Naive B cell (primary cell): ENCODE data around the gene THSD4. TPM values are rescaled to one million over a fixed set of nuclear protein-coding genes. Genes with fewer than 3 reads are reported as not detected.

Experiments
- ATAC-seq, 2 donors: fragments of 150-1000 bp; cut with Tn5 transposase; 2 replicates each; pipeline ENCODE4 v1.10.0; 2021; ENCODE audit warnings: low read depth in 2 of 2, mild to moderate bottlenecking in 2 of 2, moderate library complexity in 2 of 2
- DNase-seq: peaks from one replicate; pipeline ENCODE4 v3.0.0; 2022
- H3K27ac Mint-ChIP-seq, 6 donors: one replicate each; pipeline ENCODE4 v1.8.0; 2020 to 2022; ENCODE audit warnings: mild to moderate bottlenecking in 6 of 6, mixed read lengths in 6 of 6, moderate library complexity in 5 of 6, inconsistent platforms in 2 of 6
- H3K27me3 Mint-ChIP-seq, 3 donors: one replicate each; pipeline ENCODE4 v1.8.0; 2021 to 2022; ENCODE audit warnings: mixed read lengths in 3 of 3, mild to moderate bottlenecking in 1 of 3
- H3K36me3 Mint-ChIP-seq, 2 donors: one replicate each; pipeline ENCODE4 v1.8.0; 2020 to 2022; ENCODE audit warnings: mixed read lengths in 2 of 2, inconsistent platforms in 1 of 2, mild to moderate bottlenecking in 1 of 2
- H3K4me1 Mint-ChIP-seq, 3 donors: one replicate each; pipeline ENCODE4 v1.8.0; 2020 to 2022; ENCODE audit warnings: mixed read lengths in 3 of 3, inconsistent platforms in 1 of 3, mild to moderate bottlenecking in 1 of 3, moderate library complexity in 1 of 3
- H3K4me3 Mint-ChIP-seq, 8 donors: one replicate each; pipeline ENCODE4 v1.8.0; 2020 to 2022; ENCODE audit warnings: mild to moderate bottlenecking in 8 of 8, mixed read lengths in 8 of 8, moderate library complexity in 8 of 8, inconsistent platforms in 2 of 8
- H3K9me3 Mint-ChIP-seq, 7 donors: one replicate each; pipeline ENCODE4 v1.8.0; 2020 to 2022; ENCODE audit warnings: mixed read lengths in 7 of 7, mild to moderate bottlenecking in 5 of 7, inconsistent platforms in 2 of 7, moderate library complexity in 1 of 7
- polyA plus RNA-seq, 6 donors: library from polyadenylated mRNA; unstranded; fragments of 300-500 nt; fragmentation: Illumina TruSeq; gene quantifications; one replicate each; pipeline ENCODE4 v1.2.3, GENCODE V29; 2021; ENCODE audit warnings: low read depth in 6 of 6

Gene THSD4
- polyA plus RNA-seq, 6 donors from 2014 or later: not detected

GRCh38 chr15:71809346-71809745 is 694.1 kb downstream of the THSD4 start:
- H3K27me3 Mint-ChIP-seq: peaks cover 0 to 21% (median 0%) of the 10 kb centered on the region in 3 donors
- H3K27ac Mint-ChIP-seq: no peak overlapping the region
- ATAC-seq (no peak), DNase-seq (no peak)
- H3K36me3 Mint-ChIP-seq: no peaks in the 10 kb centered on the region
- H3K9me3 Mint-ChIP-seq: no peaks in the 10 kb centered on the region
- peaks cover 0 to 5% (median 0%) of the 10 kb centered on the region in 3 donors for H3K4me1 Mint-ChIP-seq
- H3K4me3 Mint-ChIP-seq: no peak overlapping the region

GRCh38 chr15:71810256-71811035 is 695.2 kb downstream of the THSD4 start, which contains the start of gene NR2E3:
Gene NR2E3, plus strand, starts transcription at chr15:71810554. Its CDS starts 190 bp downstream, at chr15:71810744.
- no peaks in the 10 kb centered on the region for H3K36me3 Mint-ChIP-seq
- no peak within 1 kb of the TSS for H3K27ac Mint-ChIP-seq
- DNase-seq (no peak), ATAC-seq (no peak)
- H3K9me3 Mint-ChIP-seq: no peaks in the 10 kb centered on the region
- peaks cover 0 to 20% (median 0%) of the 10 kb centered on the region in 3 donors for H3K27me3 Mint-ChIP-seq
- H3K4me1 Mint-ChIP-seq: no peaks in the 10 kb centered on the region
- H3K4me3 Mint-ChIP-seq: no peak within 1 kb of the TSS

- Mint-ChIP-seq H3K9me3 (no peaks in the 10 kb centered on the region), H3K4me3 (no peak overlapping the region), H3K36me3 (no peaks in the 10 kb centered on the region), H3K27ac (no peak overlapping the region), H3K4me1 (no peaks in the 10 kb centered on the region), H3K27me3 (peaks cover 0 to 13% (median 0%) of the 10 kb centered on the region in 3 donors)
- DNase-seq (no peak), ATAC-seq (no peak)
Measured at GRCh38 chr15:71811036-71811736, 695.9 kb downstream of the THSD4 start.

- H3K27ac Mint-ChIP-seq: no peak overlapping the region
- no peak for DNase-seq
- H3K27me3 Mint-ChIP-seq: peaks cover 0 to 13% (median 0%) of the 10 kb centered on the region in 3 donors
- no peaks in the 10 kb centered on the region for H3K36me3 Mint-ChIP-seq
- no peaks in the 10 kb centered on the region for H3K4me1 Mint-ChIP-seq
- no peak overlapping the region for H3K4me3 Mint-ChIP-seq
- no peak for ATAC-seq
- no peaks in the 10 kb centered on the region for H3K9me3 Mint-ChIP-seq
Measured at GRCh38 chr15:71811752-71812735, 696.8 kb downstream of the THSD4 start.

GRCh38 chr15:71812966-71813722 is 697.9 kb downstream of the THSD4 start:
- H3K4me3 Mint-ChIP-seq: no peak overlapping the region
- H3K9me3 Mint-ChIP-seq: peaks cover 0 to 8% (median 0%) of the 10 kb centered on the region in 7 donors
- no peaks in the 10 kb centered on the region for H3K36me3 Mint-ChIP-seq
- H3K27ac Mint-ChIP-seq: no peak overlapping the region
- DNase-seq (no peak), ATAC-seq (no peak)
- no peaks in the 10 kb centered on the region for H3K4me1 Mint-ChIP-seq
- H3K27me3 Mint-ChIP-seq: peaks cover 0 to 6% (median 0%) of the 10 kb centered on the region in 3 donors

- H3K4me3 Mint-ChIP-seq: no peak overlapping the region
- no peaks in the 10 kb centered on the region for H3K27me3 Mint-ChIP-seq
- H3K27ac Mint-ChIP-seq: peak overlapping the region in 1 of 6 donors; percentile 58
- H3K4me1 Mint-ChIP-seq: no peaks in the 10 kb centered on the region
- DNase-seq: no peak
- H3K36me3 Mint-ChIP-seq: no peaks in the 10 kb centered on the region
- ATAC-seq: no peak
- peaks cover 0 to 14% (median 0%) of the 10 kb centered on the region in 7 donors for H3K9me3 Mint-ChIP-seq
Measured at GRCh38 chr15:71813723-71814470, 698.6 kb downstream of the THSD4 start.

- H3K4me1 Mint-ChIP-seq: no peaks in the 10 kb centered on the region
- H3K9me3 Mint-ChIP-seq: peaks cover 0 to 23% (median 8%) of the 10 kb centered on the region in 7 donors
- ATAC-seq: no peak
- H3K36me3 Mint-ChIP-seq: no peaks in the 10 kb centered on the region
- no peak overlapping the region for H3K4me3 Mint-ChIP-seq
- H3K27me3 Mint-ChIP-seq: no peaks in the 10 kb centered on the region
- DNase-seq: no peak
- no peak overlapping the region for H3K27ac Mint-ChIP-seq
Measured at GRCh38 chr15:71815301-71815700, 700.0 kb downstream of the THSD4 start.

- H3K9me3 Mint-ChIP-seq: peaks cover 0 to 40% (median 24%) of the 10 kb centered on the region in 7 donors
- H3K36me3 Mint-ChIP-seq: peaks cover 9% of the 10 kb centered on the region in 2 donors
- no peak for DNase-seq
- H3K27ac Mint-ChIP-seq: no peak overlapping the region
- H3K27me3 Mint-ChIP-seq: no peaks in the 10 kb centered on the region
- no peak overlapping the region for H3K4me3 Mint-ChIP-seq
- ATAC-seq: no peak
- no peaks in the 10 kb centered on the region for H3K4me1 Mint-ChIP-seq
Measured at GRCh38 chr15:71817351-71817750, 702.1 kb downstream of the THSD4 start.

- Mint-ChIP-seq H3K4me3 (no peak overlapping the region), H3K9me3 (peaks cover 4 to 55% (median 39%) of the 10 kb centered on the region in 7 donors), H3K27ac (no peak overlapping the region), H3K4me1 (no peaks in the 10 kb centered on the region), H3K36me3 (peaks cover 33 to 36% of the 10 kb centered on the region in 2 donors), H3K27me3 (no peaks in the 10 kb centered on the region)
- DNase-seq (no peak), ATAC-seq (no peak)
Measured at GRCh38 chr15:71820127-71820526, 704.9 kb downstream of the THSD4 start.

GRCh38 chr15:71821547-71822129 is 706.4 kb downstream of the THSD4 start:
- Mint-ChIP-seq H3K27ac (no peak overlapping the region), H3K36me3 (peaks cover 39 to 41% of the 10 kb centered on the region in 2 donors), H3K4me1 (no peaks in the 10 kb centered on the region), H3K9me3 (peaks cover 4 to 55% (median 39%) of the 10 kb centered on the region in 7 donors), H3K27me3 (no peaks in the 10 kb centered on the region), H3K4me3 (no peak overlapping the region)
- ATAC-seq (no peak), DNase-seq (no peak)

- Mint-ChIP-seq H3K27me3 (no peaks in the 10 kb centered on the region), H3K4me3 (no peak overlapping the region), H3K9me3 (peaks cover 4 to 53% (median 39%) of the 10 kb centered on the region in 7 donors), H3K4me1 (no peaks in the 10 kb centered on the region), H3K27ac (no peak overlapping the region), H3K36me3 (peaks cover 53 to 55% of the 10 kb centered on the region in 2 donors)
- ATAC-seq (no peak), DNase-seq (no peak)
Measured at GRCh38 chr15:71822890-71823630, 707.8 kb downstream of the THSD4 start.
